Mesenchymal stem cell (in vitro differentiated cells and primary cell): ENCODE results near the gene PRSS27.

Experiments used
- DNase-seq: peaks from one replicate; pipeline ENCODE4 v3.0.0-alpha.2; 2013
- H2AFZ ChIP-seq: one replicate; pipeline ENCODE4 v1.6.1; 2013; ENCODE audit warnings: low read depth, mild to moderate bottlenecking, control low read depth, inconsistent platforms, low read length, moderate library complexity
- H2AK5ac ChIP-seq: 2 replicates; pipeline ENCODE4 v1.6.1; 2013; ENCODE audit warnings: low read length, moderate library complexity, mild to moderate bottlenecking, inconsistent platforms; ENCODE audit not compliant: severe bottlenecking
- H2BK120ac ChIP-seq: one replicate; pipeline ENCODE4 v1.6.1; 2013; ENCODE audit warnings: low read depth, mild to moderate bottlenecking, inconsistent platforms, low read length, moderate library complexity
- H2BK12ac ChIP-seq, 2 experiments: one replicate each; pipeline ENCODE4 v1.6.1; 2013; ENCODE audit warnings: inconsistent platforms in 2 of 2, low read length in 2 of 2, mild to moderate bottlenecking in 2 of 2, moderate library complexity in 2 of 2, control low read depth in 1 of 2
- H2BK15ac ChIP-seq: one replicate; pipeline ENCODE4 v1.6.1; 2013; ENCODE audit warnings: mild to moderate bottlenecking, low read depth, inconsistent platforms; ENCODE audit not compliant: poor library complexity, severe bottlenecking
- H2BK5ac ChIP-seq: 2 replicates; pipeline ENCODE4 v1.6.1; 2013; ENCODE audit warnings: low read depth, mild to moderate bottlenecking, low read length, control low read depth, inconsistent platforms; ENCODE audit not compliant: poor library complexity, severe bottlenecking
- H3K14ac ChIP-seq, 2 experiments: one replicate each; pipeline ENCODE4 v1.6.1; 2013; ENCODE audit warnings: inconsistent platforms in 2 of 2, low read length in 2 of 2, control low read depth in 1 of 2, mild to moderate bottlenecking in 1 of 2, moderate library complexity in 1 of 2
- H3K18ac ChIP-seq, 2 experiments: one replicate each; pipeline ENCODE4 v1.6.1; 2013; ENCODE audit warnings: inconsistent platforms in 2 of 2, low read length in 2 of 2, control low read depth in 1 of 2, low read depth in 1 of 2, mild to moderate bottlenecking in 1 of 2
- H3K23ac ChIP-seq, 2 experiments: one replicate each; pipeline ENCODE4 v1.6.1; 2013; ENCODE audit warnings: inconsistent platforms in 2 of 2, low read length in 2 of 2, mild to moderate bottlenecking in 2 of 2, moderate library complexity in 2 of 2, control low read depth in 1 of 2
- H3K27ac ChIP-seq: 2 replicates; pipeline ENCODE4 v1.5.1; 2013; ENCODE audit warnings: mild to moderate bottlenecking, moderate library complexity, low read length, control low read depth, inconsistent platforms; ENCODE audit not compliant: poor library complexity, severe bottlenecking
- H3K27me3 ChIP-seq, 2 experiments: 2 replicates each; pipeline versions ENCODE4 v1.6.1 to v1.7.0; 2013; ENCODE audit warnings: low read length in 2 of 2, mild to moderate bottlenecking in 2 of 2, moderate library complexity in 2 of 2, control low read depth in 1 of 2, inconsistent platforms in 1 of 2; ENCODE audit not compliant: control insufficient read depth in 1 of 2, insufficient read depth in 1 of 2
- H3K36me3 ChIP-seq, 2 experiments: 2 replicates each; pipeline versions ENCODE4 v1.6.1 to v1.7.0; 2013; ENCODE audit warnings: low read length in 2 of 2, control low read depth in 1 of 2, inconsistent platforms in 1 of 2, low read depth in 1 of 2, mild to moderate bottlenecking in 1 of 2; ENCODE audit not compliant: insufficient read depth in 2 of 2, control insufficient read depth in 1 of 2
- H3K4ac ChIP-seq, 2 experiments: one replicate each; pipeline ENCODE4 v1.6.1; 2013; ENCODE audit warnings: inconsistent platforms in 2 of 2, low read length in 2 of 2, mild to moderate bottlenecking in 2 of 2, moderate library complexity in 2 of 2, control low read depth in 1 of 2, low read depth in 1 of 2
- H3K4me1 ChIP-seq: 2 replicates; pipeline ENCODE4 v1.6.1; 2013; ENCODE audit warnings: low read depth, low read length, control low read depth; ENCODE audit not compliant: control insufficient read depth, insufficient read depth
- H3K4me2 ChIP-seq: 2 replicates; pipeline ENCODE4 v1.6.1; 2013; ENCODE audit warnings: low read length, mild to moderate bottlenecking, inconsistent platforms; ENCODE audit not compliant: poor library complexity, severe bottlenecking
- H3K4me3 ChIP-seq, 2 experiments: 2 replicates each; pipeline versions ENCODE4 v1.5.1 to v1.7.0; 2013; ENCODE audit warnings: low read length in 2 of 2, mild to moderate bottlenecking in 2 of 2, control low read depth in 1 of 2, low read depth in 1 of 2; ENCODE audit not compliant: insufficient read depth in 1 of 2
- H3K79me1 ChIP-seq: replicated peaks from 2 replicates; pipeline ENCODE4 v1.6.1; 2013; ENCODE audit warnings: mild to moderate bottlenecking, control low read depth, low read length, inconsistent platforms; ENCODE audit not compliant: poor library complexity, severe bottlenecking
- H3K9ac ChIP-seq: 2 replicates; pipeline ENCODE4 v1.7.0; 2013; ENCODE audit warnings: mild to moderate bottlenecking, low read length, moderate library complexity
- H3K9me3 ChIP-seq: 2 replicates; pipeline ENCODE4 v1.7.0; 2013; ENCODE audit warnings: mild to moderate bottlenecking, low read length; ENCODE audit not compliant: control insufficient read depth
- H4K8ac ChIP-seq: one replicate; pipeline ENCODE4 v1.6.1; 2013; ENCODE audit warnings: inconsistent platforms, mild to moderate bottlenecking, low read length, moderate library complexity
- H4K91ac ChIP-seq: one replicate; pipeline ENCODE4 v1.6.1; 2013; ENCODE audit warnings: mild to moderate bottlenecking, low read length, inconsistent platforms
- WGBS: methylation state at CpG from one replicate; pipeline ENCODE4 v1.1.7; 2013; ENCODE audit warnings: mixed read lengths; 5-methylcytosine and 5-hydroxymethylcytosine counted together

PRSS27 gene

DNA sequence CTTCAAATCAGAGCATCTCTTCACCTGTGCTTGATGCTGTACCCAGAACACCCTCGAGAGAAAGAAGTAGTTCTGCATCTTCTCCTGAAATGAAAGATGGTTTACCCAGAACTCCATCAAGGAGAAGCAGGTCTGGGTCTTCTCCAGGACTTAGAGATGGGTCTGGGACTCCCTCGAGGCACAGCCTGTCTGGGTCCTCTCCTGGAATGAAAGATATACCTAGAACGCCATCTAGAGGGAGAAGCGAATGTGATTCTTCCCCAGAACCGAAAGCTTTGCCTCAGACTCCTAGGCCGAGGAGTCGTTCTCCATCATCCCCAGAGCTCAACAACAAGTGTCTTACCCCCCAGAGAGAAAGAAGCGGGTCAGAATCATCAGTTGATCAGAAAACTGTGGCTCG is 44.7 kb upstream of the PRSS27 start:
- Histone ChIP-seq H3K14ac (no peak overlapping the region), H2BK120ac (no peak overlapping the region), H2BK15ac (no peak overlapping the region), H2BK5ac (no peak overlapping the region), H2AFZ (no peak overlapping the region), H3K4me3 (no peak overlapping the region), H3K4me2 (no peak overlapping the region), H3K18ac (no peak overlapping the region), H3K27me3 (no peaks in the 10 kb centered on the region), H3K4me1 (peaks cover 17% of the 10 kb centered on the region), H3K79me1 (peaks cover 36% of the 10 kb centered on the region), H3K9ac (no peak overlapping the region), H4K91ac (no peak overlapping the region), H3K23ac (no peak overlapping the region), H2BK12ac (no peak overlapping the region), H2AK5ac (no peak overlapping the region), H4K8ac (no peak overlapping the region), H3K4ac (no peak overlapping the region), H3K9me3 (no peaks in the 10 kb centered on the region), H3K27ac (no peak overlapping the region), H3K36me3 (peaks cover 89 to 100% of the 10 kb centered on the region in 2 experiments)
- no peak for DNase-seq
- 98% methylated on average over 9 of the region's 9 CpGs for WGBS

- 99% methylated on average over 6 of the region's 6 CpGs for WGBS
- Histone ChIP-seq H3K14ac (no peak overlapping the region), H3K27me3 (no peaks in the 10 kb centered on the region), H3K4me1 (peaks cover 3% of the 10 kb centered on the region), H3K18ac (no peak overlapping the region), H2AFZ (no peak overlapping the region), H2BK5ac (no peak overlapping the region), H3K4me2 (no peak overlapping the region), H2BK15ac (no peak overlapping the region), H2AK5ac (no peak overlapping the region), H2BK120ac (no peak overlapping the region), H2BK12ac (no peak overlapping the region), H3K4ac (no peak overlapping the region), H3K9ac (no peak overlapping the region), H3K79me1 (peaks cover 39% of the 10 kb centered on the region), H3K36me3 (peaks cover 87 to 100% of the 10 kb centered on the region in 2 experiments), H3K9me3 (no peaks in the 10 kb centered on the region), H4K91ac (no peak overlapping the region), H3K27ac (no peak overlapping the region), H4K8ac (no peak overlapping the region), H3K4me3 (no peak overlapping the region), H3K23ac (no peak overlapping the region)
- DNase-seq = no peak
Measured at GRCh38 chr16:2763173-2763572, 43.1 kb upstream of the PRSS27 start.

DNA sequence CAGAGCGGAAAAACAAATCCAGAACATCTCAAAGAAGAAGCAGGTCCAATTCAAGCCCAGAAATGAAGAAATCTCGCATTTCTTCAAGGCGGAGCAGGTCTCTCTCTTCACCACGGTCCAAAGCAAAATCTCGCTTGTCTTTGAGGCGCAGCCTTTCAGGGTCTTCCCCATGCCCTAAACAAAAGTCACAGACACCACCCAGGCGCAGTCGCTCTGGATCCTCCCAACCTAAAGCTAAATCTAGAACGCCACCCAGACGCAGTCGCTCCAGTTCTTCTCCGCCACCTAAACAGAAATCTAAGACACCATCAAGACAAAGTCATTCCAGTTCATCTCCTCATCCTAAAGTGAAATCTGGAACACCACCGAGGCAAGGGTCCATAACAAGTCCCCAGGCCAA is 42.7 kb upstream of the PRSS27 start:
- H2AFZ ChIP-seq = no peak overlapping the region

GRCh38 chr16:2761886-2762583 is 42.0 kb upstream of the PRSS27 start:
- H2AK5ac ChIP-seq = no peak overlapping the region
- WGBS = 99% methylated on average over 42 of the region's 42 CpGs
- no peak overlapping the region for H3K4me2 ChIP-seq
- H3K14ac ChIP-seq = no peak overlapping the region
- H3K4me1 ChIP-seq = peaks cover 3% of the 10 kb centered on the region
- H3K4ac ChIP-seq = no peak overlapping the region
- peaks cover 36% of the 10 kb centered on the region for H3K79me1 ChIP-seq
- no peak overlapping the region for H2BK12ac ChIP-seq
- no peak overlapping the region for H2BK15ac ChIP-seq
- no peak overlapping the region for H4K8ac ChIP-seq
- no peak overlapping the region for H3K9ac ChIP-seq
- no peak overlapping the region for H3K27ac ChIP-seq
- H3K36me3 ChIP-seq = peaks cover 85 to 100% of the 10 kb centered on the region in 2 experiments
- no peak overlapping the region for H2BK120ac ChIP-seq
- no peak overlapping the region for H3K18ac ChIP-seq
- no peaks in the 10 kb centered on the region for H3K27me3 ChIP-seq
- H2AFZ ChIP-seq = no peak overlapping the region
- H3K9me3 ChIP-seq = no peaks in the 10 kb centered on the region
- no peak overlapping the region for H3K23ac ChIP-seq
- H3K4me3 ChIP-seq = no peak overlapping the region
- DNase-seq = no peak
- no peak overlapping the region for H4K91ac ChIP-seq
- H2BK5ac ChIP-seq = no peak overlapping the region

More for the DNA sequence above, 42.7 kb upstream of the PRSS27 start:
- Histone ChIP-seq H3K14ac (no peak overlapping the region), H3K4me2 (no peak overlapping the region), H3K4ac (no peak overlapping the region), H2BK12ac (no peak overlapping the region), H3K4me1 (peaks cover 3% of the 10 kb centered on the region), H4K91ac (no peak overlapping the region), H2BK5ac (no peak overlapping the region), H4K8ac (no peak overlapping the region), H3K79me1 (peaks cover 39% of the 10 kb centered on the region), H3K27ac (no peak overlapping the region), H2BK120ac (no peak overlapping the region), H3K4me3 (no peak overlapping the region), H3K23ac (no peak overlapping the region), H2AK5ac (no peak overlapping the region), H3K18ac (no peak overlapping the region), H2BK15ac (no peak overlapping the region), H3K9me3 (no peaks in the 10 kb centered on the region), H3K9ac (no peak overlapping the region), H3K36me3 (peaks cover 87 to 100% of the 10 kb centered on the region in 2 experiments), H3K27me3 (no peaks in the 10 kb centered on the region)
- DNase-seq = no peak
- WGBS = over 99% methylated on average over 13 of the region's 13 CpGs
